Measurements from ENCODE around the gene LBP.

DNA sequence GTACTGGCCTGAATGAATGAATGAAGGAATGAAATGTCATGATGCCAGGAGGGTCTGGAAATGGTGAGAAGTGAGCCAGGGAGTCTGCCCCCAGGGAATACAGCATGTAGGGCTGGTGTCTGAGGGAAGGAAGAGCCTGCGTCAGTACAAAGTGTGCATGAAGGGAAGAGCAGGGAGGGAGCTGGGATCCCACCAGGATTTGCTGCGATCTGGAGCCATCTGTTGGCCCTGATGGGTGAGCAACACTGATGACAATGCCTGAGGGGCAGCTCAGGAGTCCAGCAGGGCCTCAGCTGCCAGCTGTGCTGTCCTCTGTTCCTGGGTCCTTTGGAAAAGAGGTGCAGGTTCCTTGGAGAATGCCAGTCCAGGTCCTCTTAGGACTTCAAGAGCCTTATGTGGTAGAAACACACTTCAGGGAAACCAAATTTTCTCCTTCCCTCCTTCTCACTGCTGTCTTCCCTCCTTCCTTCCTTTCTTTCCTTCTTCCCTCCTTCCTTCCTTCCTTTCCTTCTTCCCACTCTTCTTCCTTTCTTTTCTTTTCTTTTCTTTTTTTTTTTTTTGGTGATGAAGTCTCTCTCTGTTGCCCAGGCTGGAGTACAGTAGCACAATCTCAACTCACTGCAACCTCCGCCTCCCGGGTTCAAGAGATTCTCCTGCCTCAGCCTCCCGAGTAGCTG lies 30.9 kb upstream of the LBP start:
- TF ChIP-seq POLR2A (IDR thresholded peaks at IDR 0.05) = no peak
- TF ChIP-seq, protein P1, sequence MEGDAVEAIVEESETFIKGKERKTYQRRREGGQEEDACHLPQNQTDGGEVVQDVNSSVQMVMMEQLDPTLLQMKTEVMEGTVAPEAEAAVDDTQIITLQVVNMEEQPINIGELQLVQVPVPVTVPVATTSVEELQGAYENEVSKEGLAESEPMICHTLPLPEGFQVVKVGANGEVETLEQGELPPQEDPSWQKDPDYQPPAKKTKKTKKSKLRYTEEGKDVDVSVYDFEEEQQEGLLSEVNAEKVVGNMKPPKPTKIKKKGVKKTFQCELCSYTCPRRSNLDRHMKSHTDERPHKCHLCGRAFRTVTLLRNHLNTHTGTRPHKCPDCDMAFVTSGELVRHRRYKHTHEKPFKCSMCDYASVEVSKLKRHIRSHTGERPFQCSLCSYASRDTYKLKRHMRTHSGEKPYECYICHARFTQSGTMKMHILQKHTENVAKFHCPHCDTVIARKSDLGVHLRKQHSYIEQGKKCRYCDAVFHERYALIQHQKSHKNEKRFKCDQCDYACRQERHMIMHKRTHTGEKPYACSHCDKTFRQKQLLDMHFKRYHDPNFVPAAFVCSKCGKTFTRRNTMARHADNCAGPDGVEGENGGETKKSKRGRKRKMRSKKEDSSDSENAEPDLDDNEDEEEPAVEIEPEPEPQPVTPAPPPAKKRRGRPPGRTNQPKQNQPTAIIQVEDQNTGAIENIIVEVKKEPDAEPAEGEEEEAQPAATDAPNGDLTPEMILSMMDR (IDR thresholded peaks at IDR 0.05) = no peak
